ENCODE measurements around the gene ZNF717. TPM values are rescaled to one million over a fixed set of nuclear protein-coding genes. Genes with fewer than 3 reads are reported as not detected.

The ZNF717 gene
- total RNA-seq: 5.3 and 10.7 TPM in 2 replicates

GRCh38 chr3:75785081-75785755, at the start of gene ZNF717:
TSS of gene ZNF717 (minus strand) at chr3:75785549. CDS start at chr3:75783362, 2,187 bp downstream.

Other genes with a start within 250 kb of the ZNF717 start
- gene FRG2C, start 121.2 kb downstream of the ZNF717 start, total RNA-seq: not detected in 2 replicates